Neuronal stem cell (in vitro differentiated cells): Measurements from ENCODE around the gene SERHL2.
"Not testable (repeated sequence)": the region's sequence is repeated elsewhere in the genome, so short reads cannot be mapped to it uniquely, and the experiment has no call there.

ENCODE experiments used
- DNase-seq: peaks from one replicate; pipeline ENCODE4 v3.0.0-alpha.2; 2013; ENCODE audit warnings: low spot score
- H2AFZ ChIP-seq: one replicate; pipeline ENCODE4 v1.6.1; 2013; ENCODE audit warnings: mild to moderate bottlenecking, low read length, inconsistent platforms
- H2AK5ac ChIP-seq: 2 replicates; pipeline ENCODE4 v1.6.1; 2013; ENCODE audit warnings: low read depth, mild to moderate bottlenecking, inconsistent platforms, low read length, moderate library complexity, mixed read lengths
- H2BK120ac ChIP-seq: 2 replicates; pipeline ENCODE4 v1.6.1; 2013; ENCODE audit warnings: low read depth, mild to moderate bottlenecking, inconsistent platforms, low read length, moderate library complexity, mixed read lengths
- H2BK12ac ChIP-seq: one replicate; pipeline ENCODE4 v1.6.1; 2013; ENCODE audit warnings: low read length, inconsistent platforms
- H2BK15ac ChIP-seq: 2 replicates; pipeline ENCODE4 v1.6.1; 2013; ENCODE audit warnings: mild to moderate bottlenecking, low read length, inconsistent platforms, mixed read lengths
- H2BK5ac ChIP-seq: one replicate; pipeline ENCODE4 v1.6.1; 2013; ENCODE audit warnings: inconsistent platforms, mild to moderate bottlenecking, low read length, moderate library complexity
- H3K14ac ChIP-seq: one replicate; pipeline ENCODE4 v1.6.1; 2013; ENCODE audit warnings: low read length, inconsistent platforms
- H3K18ac ChIP-seq: 2 replicates; pipeline ENCODE4 v1.6.1; 2013; ENCODE audit warnings: low read length, inconsistent platforms
- H3K23ac ChIP-seq: 2 replicates; pipeline ENCODE4 v1.6.1; 2013; ENCODE audit warnings: low read depth, mild to moderate bottlenecking, mixed read lengths, low read length, inconsistent platforms; ENCODE audit not compliant: poor library complexity
- H3K27ac ChIP-seq: replicated peaks from 3 replicates; pipeline ENCODE4 v1.5.1; 2013; ENCODE audit warnings: low read length, inconsistent platforms
- H3K27me3 ChIP-seq, 3 experiments: 2 replicates each; pipeline ENCODE4 v1.6.1; 2013; ENCODE audit warnings: low read length in 3 of 3, mild to moderate bottlenecking in 2 of 3, inconsistent platforms in 1 of 3, low read depth in 1 of 3, mixed read lengths in 1 of 3, moderate library complexity in 1 of 3; ENCODE audit not compliant: control insufficient read depth in 3 of 3, insufficient read depth in 3 of 3
- H3K36me3 ChIP-seq, 2 donors: replicated peaks in 1 of 2; 2 replicates each; pipeline ENCODE4 v1.6.1; 2013; ENCODE audit warnings: low read length in 2 of 2; ENCODE audit not compliant: control insufficient read depth in 2 of 2, insufficient read depth in 2 of 2
- H3K4ac ChIP-seq: 2 replicates; pipeline ENCODE4 v1.6.1; 2013; ENCODE audit warnings: inconsistent platforms, mild to moderate bottlenecking, low read length, moderate library complexity
- H3K4me1 ChIP-seq, 2 donors: 1 replicate in 1 of 2; 2 replicates in 1 of 2; pipeline ENCODE4 v1.6.1; 2013; ENCODE audit warnings: low read length in 2 of 2, low read depth in 1 of 2; ENCODE audit not compliant: control insufficient read depth in 2 of 2, insufficient read depth in 1 of 2
- H3K4me2 ChIP-seq: one replicate; pipeline ENCODE4 v1.6.1; 2013; ENCODE audit warnings: mild to moderate bottlenecking, low read length, inconsistent platforms; ENCODE audit not compliant: insufficient read depth, poor library complexity, severe bottlenecking
- H3K4me3 ChIP-seq, 2 donors: 2 replicates each; pipeline ENCODE4 v1.5.1; 2013; ENCODE audit warnings: low read length in 2 of 2, mild to moderate bottlenecking in 2 of 2, inconsistent platforms in 1 of 2, moderate library complexity in 1 of 2
- H3K79me1 ChIP-seq: one replicate; pipeline ENCODE4 v1.6.1; 2013; ENCODE audit warnings: low read depth, mild to moderate bottlenecking, inconsistent platforms, low read length, moderate library complexity
- H3K9ac ChIP-seq: one replicate; pipeline ENCODE4 v1.6.1; 2013; ENCODE audit warnings: mild to moderate bottlenecking, low read depth, low read length, inconsistent platforms; ENCODE audit not compliant: poor library complexity
- H3K9me3 ChIP-seq, 2 donors: replicated peaks in 1 of 2; 2 replicates each; pipeline versions ENCODE3 to v1.6.1; 2013; ENCODE audit warnings: low read length in 2 of 2, mild to moderate bottlenecking in 2 of 2, inconsistent platforms in 1 of 2, low read depth in 1 of 2, mixed read lengths in 1 of 2, moderate library complexity in 1 of 2; ENCODE audit not compliant: control insufficient read depth in 2 of 2, insufficient read depth in 1 of 2
- H4K8ac ChIP-seq: one replicate; pipeline ENCODE4 v1.6.1; 2013; ENCODE audit warnings: low read depth, mild to moderate bottlenecking, inconsistent platforms, low read length, moderate library complexity
- H4K91ac ChIP-seq: one replicate; pipeline ENCODE4 v1.6.1; 2013; ENCODE audit warnings: low read length, low read depth, mild to moderate bottlenecking, inconsistent platforms; ENCODE audit not compliant: poor library complexity
- WGBS, 2 donors: extraction: QIAGEN DNeasy Blood & Tissue Kit; methylation state at CpG; one replicate each; pipeline ENCODE4 v1.1.7; 2013; ENCODE audit warnings: missing lambda C conversion rate in 2 of 2, mixed read lengths in 1 of 2; ENCODE audit not compliant: insufficient read length in 2 of 2, insufficient replicate concordance in 1 of 2; ENCODE audit errors: extremely low coverage in 2 of 2; 5-methylcytosine and 5-hydroxymethylcytosine counted together

Gene SERHL2

DNA sequence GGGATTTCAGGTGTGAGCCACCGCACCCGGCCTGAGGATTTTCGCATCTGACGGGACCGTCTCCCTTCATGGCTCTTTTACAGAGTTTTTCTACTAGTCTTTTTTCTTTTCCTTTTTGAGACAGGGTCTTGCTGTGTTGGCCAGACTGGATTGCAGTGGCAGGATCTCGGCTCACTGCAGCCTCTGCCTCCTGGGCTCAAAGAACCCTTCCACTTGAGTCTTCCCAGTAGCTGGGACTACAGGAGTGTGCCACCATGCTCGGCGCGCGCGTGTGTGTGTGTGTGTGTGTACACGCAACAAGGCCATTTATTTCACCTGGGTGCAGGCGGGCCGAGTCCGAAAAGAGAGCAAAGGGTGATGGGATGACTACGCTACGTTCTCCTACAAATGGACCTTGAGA lies 10.9 kb downstream of the SERHL2 start:
- no peak overlapping the region for H3K14ac ChIP-seq

GRCh38 chr22:42565956-42566355 lies 12.2 kb downstream of the SERHL2 start:
- H3K36me3 ChIP-seq, result peaks cover 2 to 17% of the 10 kb centered on the region in 2 donors
- no peak overlapping the region for H3K27ac ChIP-seq
- no peak for DNase-seq
- peaks cover 2% of the 10 kb centered on the region for H3K79me1 ChIP-seq
- no peak overlapping the region for H3K4ac ChIP-seq
- no peak overlapping the region for H3K4me2 ChIP-seq
- H2BK15ac ChIP-seq, result no peak overlapping the region
- H3K18ac ChIP-seq, result no peak overlapping the region
- H4K91ac ChIP-seq, result no peak overlapping the region
- no peak overlapping the region for H3K14ac ChIP-seq
- WGBS, 2 donors, result no CpG with 5 or more reads among the region's 12 CpGs
- peak overlapping the region; percentile 39 for H2BK5ac ChIP-seq
- H4K8ac ChIP-seq, result no peak overlapping the region
- no peak overlapping the region for H2BK12ac ChIP-seq
- no peak overlapping the region for H2AFZ ChIP-seq
- H3K9me3 ChIP-seq, result no peaks in the 10 kb centered on the region
- peak overlapping the region; percentile 60 for H3K9ac ChIP-seq
- H3K27me3 ChIP-seq, result no peaks in the 10 kb centered on the region
- no peak overlapping the region for H2AK5ac ChIP-seq
- H3K4me3 ChIP-seq, result no peak overlapping the region
- peaks cover 0 to 7% of the 10 kb centered on the region in 2 donors for H3K4me1 ChIP-seq
- peak overlapping the region; percentile 80 for H3K23ac ChIP-seq
- no peak overlapping the region for H2BK120ac ChIP-seq

More for the DNA sequence above, 10.9 kb downstream of the SERHL2 start:
- H3K79me1 ChIP-seq, result peaks cover 2% of the 10 kb centered on the region
- peaks cover 0 to 11% of the 10 kb centered on the region in 2 donors for H3K36me3 ChIP-seq
- H3K9ac ChIP-seq, result no peak overlapping the region
- no peak overlapping the region for H2BK15ac ChIP-seq
- H3K27ac ChIP-seq, result no peak overlapping the region
- no peak overlapping the region for H3K4ac ChIP-seq
- H4K91ac ChIP-seq, result no peak overlapping the region
- no peak overlapping the region for H2AK5ac ChIP-seq
- no peak for DNase-seq
- no peak overlapping the region for H2BK12ac ChIP-seq
- H3K18ac ChIP-seq, result no peak overlapping the region
- H2BK5ac ChIP-seq, result no peak overlapping the region
- no peak overlapping the region for H4K8ac ChIP-seq
- H2BK120ac ChIP-seq, result no peak overlapping the region
- H3K9me3 ChIP-seq, result no peaks in the 10 kb centered on the region
- no peak overlapping the region for H3K4me2 ChIP-seq
- no peak overlapping the region for H3K23ac ChIP-seq
- H3K4me1 ChIP-seq, result peaks cover 0 to 7% of the 10 kb centered on the region in 2 donors
- H3K4me3 ChIP-seq, result no peak overlapping the region
- no peaks in the 10 kb centered on the region for H3K27me3 ChIP-seq
- WGBS, 2 donors, result no CpG with 5 or more reads among the region's 17 CpGs
- H2AFZ ChIP-seq, result no peak overlapping the region

DNA sequence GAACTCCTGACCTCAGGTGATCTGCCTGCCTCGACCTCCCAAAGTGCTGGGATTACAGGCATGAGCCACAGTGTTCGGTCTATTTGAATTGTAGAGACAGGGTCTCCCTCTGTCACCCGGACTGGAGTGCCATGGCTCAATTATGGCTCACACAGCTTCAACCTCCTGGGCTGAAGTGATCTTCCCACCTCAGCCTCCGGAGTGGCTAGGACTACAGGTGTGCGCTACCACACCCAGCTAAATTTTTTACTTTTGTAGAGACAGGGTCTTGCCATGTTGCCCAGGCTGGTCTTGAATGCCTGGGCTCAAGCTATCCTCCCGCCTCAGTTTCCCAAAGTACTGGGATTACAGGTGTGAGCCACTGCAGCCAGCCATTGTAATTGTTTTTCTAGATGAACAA lies 14.2 kb downstream of the SERHL2 start:
- H2BK12ac ChIP-seq, H4K91ac ChIP-seq, H3K4me3 ChIP-seq, H2BK5ac ChIP-seq, H3K4me2 ChIP-seq, H2AFZ ChIP-seq, H3K27ac ChIP-seq, H2BK15ac ChIP-seq, H3K27me3 ChIP-seq, H3K14ac ChIP-seq, DNase-seq, H3K79me1 ChIP-seq, H3K23ac ChIP-seq, H3K4ac ChIP-seq, H3K9ac ChIP-seq, H4K8ac ChIP-seq, H3K4me1 ChIP-seq, H2BK120ac ChIP-seq, H3K9me3 ChIP-seq, H3K18ac ChIP-seq, H2AK5ac ChIP-seq: not testable (repeated sequence)
- H3K36me3 ChIP-seq, result peaks cover 8 to 32% of the 10 kb centered on the region in 2 donors
- no CpG with 5 or more reads among the region's 6 CpGs for WGBS, 2 donors

- DNase-seq, H4K91ac ChIP-seq, H2AFZ ChIP-seq, H3K79me1 ChIP-seq, H3K4me3 ChIP-seq, H2BK5ac ChIP-seq, H3K14ac ChIP-seq, H2AK5ac ChIP-seq, H3K4ac ChIP-seq, H2BK12ac ChIP-seq, H3K23ac ChIP-seq, H3K9me3 ChIP-seq, H3K18ac ChIP-seq, H3K27ac ChIP-seq, H2BK15ac ChIP-seq, H3K27me3 ChIP-seq, H3K4me1 ChIP-seq, H2BK120ac ChIP-seq, H3K4me2 ChIP-seq: not testable (repeated sequence)
- no CpG with 5 or more reads among the region's 9 CpGs for WGBS, 2 donors
- peak overlapping the region; percentile 65 for H4K8ac ChIP-seq
- H3K36me3 ChIP-seq, result peaks cover 13 to 38% of the 10 kb centered on the region in 2 donors
- H3K9ac ChIP-seq, result peak overlapping the region; percentile 21
These were observed 16.8 kb downstream of the SERHL2 start for GRCh38 chr22:42570580-42570979.
